ENCODE results near the gene TBC1D20. TPM values are rescaled to one million over a fixed set of nuclear protein-coding genes. Genes with fewer than 3 reads are reported as not detected.

The TBC1D20 gene
- total RNA-seq, 2 experiments from 2014 or later: 15.7 to 16.1 TPM

DNA sequence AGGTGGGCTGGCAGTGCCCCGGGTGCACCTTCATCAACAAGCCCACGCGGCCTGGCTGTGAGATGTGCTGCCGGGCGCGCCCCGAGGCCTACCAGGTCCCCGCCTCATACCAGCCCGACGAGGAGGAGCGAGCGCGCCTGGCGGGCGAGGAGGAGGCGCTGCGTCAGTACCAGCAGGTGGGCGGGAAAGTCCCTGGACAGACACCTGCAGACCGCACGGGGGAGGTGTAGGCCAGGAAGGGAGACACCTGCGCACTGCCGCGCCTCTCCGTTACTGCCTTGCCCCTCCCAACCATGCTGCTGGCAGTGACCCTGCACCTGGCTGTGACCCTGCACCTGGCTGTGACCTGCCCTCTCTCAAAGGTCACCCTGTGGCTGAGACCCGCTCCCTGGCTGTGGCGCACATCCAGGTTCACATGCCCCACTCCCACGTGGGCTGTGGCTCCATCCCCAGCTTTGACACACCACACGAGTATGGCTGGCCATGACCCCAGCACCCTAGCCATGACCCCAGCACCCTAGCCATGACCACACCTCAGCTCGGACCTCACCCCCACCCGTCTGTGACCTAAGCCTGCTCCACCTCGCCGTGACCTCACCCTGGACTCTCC is 42.7 kb downstream of the TBC1D20 start:
- Mint-ChIP-seq H3K27ac (no peak overlapping the region), H3K9me3 (no peaks in the 10 kb centered on the region), H3K36me3 (ENCODE audit: low read depth) (peaks cover 76% of the 10 kb centered on the region), H3K27me3 (no peaks in the 10 kb centered on the region), H3K4me3 (no peak overlapping the region), H3K4me1 (ENCODE audit: low read depth) (peaks cover 23% of the 10 kb centered on the region)
- H3K4me1 ChIP-seq (ENCODE audit: insufficient read depth, low read length): no peaks in the 10 kb centered on the region
- POLR2A ChIA-PET: no interaction called here
- no peak overlapping the region for H3K4me3 ChIP-seq (ENCODE audit: low read length)
- DNase-seq (no peak), ATAC-seq (ENCODE audit: poor library complexity) (no peak)
- H3K27me3 ChIP-seq (ENCODE audit: control insufficient read depth in 1 of 2, insufficient read depth in 2 of 2, low read length in 2 of 2): no peaks in the 10 kb centered on the region
- intact Hi-C loops (cut with DNase I, micrococcal nuclease): no loop called here
- CTCF ChIA-PET: interaction anchor here (1.0 kb wide), 1 partner anchor 12 kb away, joined by 3 read pairs; no protein-coding TSS in a partner anchor
- TF ChIP-seq, protein P1, sequence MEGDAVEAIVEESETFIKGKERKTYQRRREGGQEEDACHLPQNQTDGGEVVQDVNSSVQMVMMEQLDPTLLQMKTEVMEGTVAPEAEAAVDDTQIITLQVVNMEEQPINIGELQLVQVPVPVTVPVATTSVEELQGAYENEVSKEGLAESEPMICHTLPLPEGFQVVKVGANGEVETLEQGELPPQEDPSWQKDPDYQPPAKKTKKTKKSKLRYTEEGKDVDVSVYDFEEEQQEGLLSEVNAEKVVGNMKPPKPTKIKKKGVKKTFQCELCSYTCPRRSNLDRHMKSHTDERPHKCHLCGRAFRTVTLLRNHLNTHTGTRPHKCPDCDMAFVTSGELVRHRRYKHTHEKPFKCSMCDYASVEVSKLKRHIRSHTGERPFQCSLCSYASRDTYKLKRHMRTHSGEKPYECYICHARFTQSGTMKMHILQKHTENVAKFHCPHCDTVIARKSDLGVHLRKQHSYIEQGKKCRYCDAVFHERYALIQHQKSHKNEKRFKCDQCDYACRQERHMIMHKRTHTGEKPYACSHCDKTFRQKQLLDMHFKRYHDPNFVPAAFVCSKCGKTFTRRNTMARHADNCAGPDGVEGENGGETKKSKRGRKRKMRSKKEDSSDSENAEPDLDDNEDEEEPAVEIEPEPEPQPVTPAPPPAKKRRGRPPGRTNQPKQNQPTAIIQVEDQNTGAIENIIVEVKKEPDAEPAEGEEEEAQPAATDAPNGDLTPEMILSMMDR (IDR thresholded peaks at IDR 0.05): no peak
- no peaks in the 10 kb centered on the region for H3K9me3 ChIP-seq (ENCODE audit: control insufficient read depth in 1 of 2, insufficient read depth in 1 of 2, low read length in 2 of 2)
- H3K27ac ChIP-seq (ENCODE audit: low read depth in 1 of 2, low read length in 2 of 2): no peak overlapping the region
- peaks cover 74% of the 10 kb centered on the region for H3K36me3 ChIP-seq (ENCODE audit: insufficient read depth, low read length)

DNA sequence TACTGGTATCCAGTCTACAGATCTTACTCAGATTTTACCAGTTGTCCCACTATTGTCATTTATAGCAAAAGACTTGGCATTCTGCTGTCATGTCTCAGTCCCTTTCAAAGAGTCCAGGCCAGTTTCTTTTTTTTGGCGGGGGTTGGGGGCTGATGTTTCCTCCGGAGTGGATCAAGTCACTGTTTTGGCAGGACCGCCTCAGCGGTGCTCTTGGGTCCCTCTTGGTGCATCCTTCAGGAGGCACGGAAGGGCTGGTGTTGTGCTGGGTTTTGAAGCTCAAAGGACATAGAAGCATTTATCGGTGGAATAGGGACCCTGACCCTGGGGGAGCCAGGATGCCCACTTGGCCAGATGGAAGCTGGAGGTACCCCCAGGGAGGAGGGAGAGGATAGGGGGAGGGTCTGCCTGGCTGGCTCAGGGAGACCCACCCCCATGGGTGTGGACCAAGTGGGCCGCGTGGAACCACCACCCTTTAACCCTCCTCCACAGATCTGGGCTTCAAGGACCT is 43.4 kb downstream of the TBC1D20 start:
- ATAC-seq (ENCODE audit: poor library complexity): no peak
- Mint-ChIP-seq H3K4me1 (ENCODE audit: low read depth) (peaks cover 28% of the 10 kb centered on the region), H3K9me3 (no peaks in the 10 kb centered on the region), H3K27me3 (no peaks in the 10 kb centered on the region), H3K36me3 (ENCODE audit: low read depth) (peaks cover 70% of the 10 kb centered on the region), H3K27ac (no peak overlapping the region), H3K4me3 (no peak overlapping the region)
- no peak for DNase-seq
- peaks cover 3% of the 10 kb centered on the region for H3K4me1 ChIP-seq (ENCODE audit: insufficient read depth, low read length)
- no peak overlapping the region for H3K27ac ChIP-seq (ENCODE audit: low read depth in 1 of 2, low read length in 2 of 2)
- POLR2A ChIA-PET: no interaction called here
- intact Hi-C loops (cut with DNase I, micrococcal nuclease): no loop called here
- no peaks in the 10 kb centered on the region for H3K27me3 ChIP-seq (ENCODE audit: control insufficient read depth in 1 of 2, insufficient read depth in 2 of 2, low read length in 2 of 2)
- H3K9me3 ChIP-seq (ENCODE audit: control insufficient read depth in 1 of 2, insufficient read depth in 1 of 2, low read length in 2 of 2): no peaks in the 10 kb centered on the region
- CTCF ChIA-PET: interaction anchor here (1.0 kb wide), 1 partner anchor 12 kb away, joined by 3 read pairs; no protein-coding TSS in a partner anchor
- peaks cover 69% of the 10 kb centered on the region for H3K36me3 ChIP-seq (ENCODE audit: insufficient read depth, low read length)
- H3K4me3 ChIP-seq (ENCODE audit: low read length): no peak overlapping the region
- TF ChIP-seq, protein P1 (IDR thresholded peaks at IDR 0.05): no peak

GRCh38 chr20:417801-418342 is 44.5 kb downstream of the TBC1D20 start:
- no peak for ATAC-seq (ENCODE audit: poor library complexity)
- ChIA-PET CTCF (no interaction called here), POLR2A (no interaction called here)
- intact Hi-C loops (cut with DNase I, micrococcal nuclease): no loop called here
- Histone ChIP-seq H3K9me3 (ENCODE audit: control insufficient read depth in 1 of 2, insufficient read depth in 1 of 2, low read length in 2 of 2) (no peaks in the 10 kb centered on the region), H3K4me3 (ENCODE audit: low read length) (no peak overlapping the region), H3K36me3 (ENCODE audit: insufficient read depth, low read length) (peaks cover 63% of the 10 kb centered on the region), H3K27me3 (ENCODE audit: control insufficient read depth in 1 of 2, insufficient read depth in 2 of 2, low read length in 2 of 2) (no peaks in the 10 kb centered on the region), H3K27ac (ENCODE audit: low read depth in 1 of 2, low read length in 2 of 2) (no peak overlapping the region), H3K4me1 (ENCODE audit: insufficient read depth, low read length) (peaks cover 3% of the 10 kb centered on the region)
- Mint-ChIP-seq H3K9me3 (no peaks in the 10 kb centered on the region), H3K27ac (no peak overlapping the region), H3K36me3 (ENCODE audit: low read depth) (peaks cover 72% of the 10 kb centered on the region), H3K4me3 (no peak overlapping the region), H3K27me3 (no peaks in the 10 kb centered on the region), H3K4me1 (ENCODE audit: low read depth) (peaks cover 37% of the 10 kb centered on the region)
- DNase-seq: no peak
- TF ChIP-seq, protein P1 (IDR thresholded peaks at IDR 0.05): no peak

Data from CD4-positive, alpha-beta T cell (primary cell).